CD4-positive, alpha-beta T cell treated with Interleukin-4 for 1 hour (primary cell): ENCODE data around the gene CHD9.
"Not testable (repeated sequence)": the region's sequence is repeated elsewhere in the genome, so short reads cannot be mapped to it uniquely, and the experiment has no call there.

ENCODE experiments used
- DNase-seq, 2 donors: peaks; one replicate each; pipeline ENCODE4 v3.0.0-alpha.2; 2020 to 2022

Gene CHD9

DNA sequence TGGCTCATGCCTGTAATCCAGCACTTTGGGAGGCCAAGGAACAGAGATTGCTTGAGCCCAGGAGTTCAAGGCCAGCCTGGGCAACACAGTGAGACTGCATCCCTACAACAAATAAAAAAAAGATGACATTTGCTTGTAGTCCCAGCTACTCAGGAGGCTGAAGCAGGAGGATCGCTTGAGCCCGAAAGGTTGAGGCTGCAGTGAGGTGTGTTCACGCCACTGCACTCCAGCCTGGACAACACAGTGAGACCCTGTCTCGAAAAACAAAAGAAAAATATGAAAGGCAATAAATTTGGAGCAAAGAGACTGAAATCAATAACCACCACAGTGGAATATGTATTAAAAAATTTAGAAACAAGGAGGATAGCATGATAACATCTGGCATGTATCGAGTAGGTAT is 235.7 kb downstream of the CHD9 start:
- DNase-seq: no peak

DNA sequence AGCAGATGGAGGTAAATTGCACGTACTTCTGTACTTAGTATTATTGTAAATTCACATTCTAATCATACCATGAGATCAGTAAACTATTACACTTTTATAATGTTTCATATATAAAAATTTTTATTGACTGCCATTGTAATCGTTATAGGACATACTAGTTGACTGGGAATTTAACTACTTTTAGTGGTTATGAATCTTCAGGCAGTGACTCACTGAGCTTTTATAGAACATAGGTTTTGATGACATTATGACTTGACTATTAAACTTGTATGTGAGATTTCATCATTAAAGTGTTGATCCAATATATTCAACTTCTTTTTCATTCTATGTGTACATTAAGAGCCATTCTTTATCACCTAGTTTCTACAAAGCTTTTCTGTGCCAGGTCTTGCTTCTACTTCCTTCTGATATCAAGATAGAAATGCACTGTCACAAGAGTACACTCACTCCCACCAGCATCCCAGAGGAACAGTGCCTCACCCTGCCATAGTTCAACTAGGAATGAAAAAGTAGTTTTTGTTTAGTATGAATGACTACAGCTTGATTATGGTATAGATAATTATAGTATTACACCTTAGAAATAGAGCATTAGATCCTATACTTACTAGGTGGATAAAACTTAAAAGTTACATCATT is 237.1 kb downstream of the CHD9 start:
- no peak for DNase-seq

DNA sequence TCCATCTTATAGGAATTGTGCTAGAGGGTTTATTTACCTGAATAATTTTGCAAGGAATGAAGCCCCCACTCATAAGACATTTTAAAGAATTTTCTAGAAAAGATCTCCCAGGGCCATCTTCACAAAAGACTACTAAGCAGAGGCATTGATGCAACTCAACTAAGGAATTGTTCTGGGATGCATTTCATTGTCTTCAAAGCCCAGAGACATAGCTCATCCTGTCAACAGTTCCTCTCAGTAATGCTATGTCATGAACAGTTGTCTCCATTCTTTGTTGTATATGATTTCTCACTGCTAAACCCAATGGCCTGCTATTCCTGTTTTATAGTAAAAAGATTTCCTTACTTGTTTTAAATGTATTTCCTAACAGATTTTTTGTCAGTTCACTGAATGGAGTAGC is 242.7 kb downstream of the CHD9 start:
- DNase-seq: no peak

DNA sequence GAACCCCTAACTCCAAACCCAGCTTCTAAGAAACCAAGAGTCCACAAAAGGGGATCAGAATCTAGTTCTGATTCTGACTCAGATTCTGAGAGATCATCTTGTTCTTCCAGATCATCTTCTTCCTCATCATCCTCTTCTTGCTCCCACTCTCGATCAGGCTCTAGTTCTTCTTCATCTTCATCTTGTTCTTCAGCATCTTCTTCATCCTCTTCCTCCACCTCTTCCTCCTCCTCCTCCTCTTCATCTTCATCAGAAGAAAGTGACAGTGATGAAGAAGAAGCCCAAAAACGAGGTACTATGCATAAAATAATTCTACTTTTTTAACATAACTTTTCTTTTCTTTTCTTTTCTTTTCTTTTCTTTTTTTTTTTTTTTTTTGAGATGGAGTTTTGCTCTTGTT is 249.5 kb downstream of the CHD9 start:
- no peak for DNase-seq

DNA sequence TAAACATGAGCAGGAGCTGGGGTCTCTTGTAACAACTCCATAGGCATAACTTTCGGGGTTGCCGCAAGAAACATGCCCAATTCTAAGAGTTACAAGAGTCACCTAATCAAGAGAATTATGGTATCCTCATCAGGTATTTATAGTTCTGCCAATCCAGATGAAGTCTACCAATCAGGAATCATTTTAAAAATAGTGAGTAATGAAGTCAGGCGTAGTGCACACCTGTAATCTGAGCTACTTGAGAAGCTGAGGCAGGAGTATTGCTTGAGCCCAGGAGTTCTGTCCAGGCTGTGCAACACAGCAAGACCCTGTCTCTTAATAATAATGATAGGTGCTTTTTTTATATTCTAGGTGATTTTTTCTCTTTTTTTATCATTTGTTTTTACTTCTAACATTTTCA is 251.0 kb downstream of the CHD9 start:
- DNase-seq: no peak

DNA sequence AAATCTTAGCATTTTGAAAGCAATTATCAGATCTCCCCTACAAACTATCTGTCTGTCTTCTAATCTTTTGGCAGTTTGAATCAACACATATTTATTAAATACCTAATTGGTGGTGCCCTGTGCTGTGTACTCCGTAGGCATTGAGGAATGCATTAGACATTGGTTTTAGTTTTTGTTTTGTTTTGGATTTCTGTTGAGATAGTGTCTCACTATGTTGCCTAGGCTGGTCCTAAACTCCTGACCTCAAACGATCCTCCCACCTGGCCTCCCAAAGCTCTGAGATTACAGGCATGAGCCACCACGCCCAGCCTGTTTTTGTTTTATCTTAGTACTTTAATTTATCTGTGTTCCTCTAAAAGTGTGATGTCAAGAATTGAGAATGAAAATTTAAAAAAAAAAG is 254.7 kb downstream of the CHD9 start:
- no peak for DNase-seq

DNA sequence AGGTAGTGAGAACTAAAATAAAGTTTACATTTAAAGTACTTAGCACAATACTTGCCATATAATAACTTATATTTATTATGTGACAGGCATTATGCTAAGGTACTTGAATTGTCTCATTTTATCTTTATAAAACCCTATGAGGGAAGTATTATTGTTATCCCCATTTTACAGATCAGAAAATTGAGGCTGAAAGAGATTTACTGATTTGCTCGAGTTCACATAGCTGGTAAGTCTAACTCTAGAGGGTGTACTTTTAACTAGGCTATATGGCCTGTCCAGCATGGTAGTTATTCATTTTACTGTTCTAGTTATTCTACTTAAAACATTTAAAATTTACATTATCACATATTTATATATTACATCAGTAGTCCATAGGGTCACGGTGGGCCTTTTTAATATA is 266.2 kb downstream of the CHD9 start:
- no peak for DNase-seq

DNA sequence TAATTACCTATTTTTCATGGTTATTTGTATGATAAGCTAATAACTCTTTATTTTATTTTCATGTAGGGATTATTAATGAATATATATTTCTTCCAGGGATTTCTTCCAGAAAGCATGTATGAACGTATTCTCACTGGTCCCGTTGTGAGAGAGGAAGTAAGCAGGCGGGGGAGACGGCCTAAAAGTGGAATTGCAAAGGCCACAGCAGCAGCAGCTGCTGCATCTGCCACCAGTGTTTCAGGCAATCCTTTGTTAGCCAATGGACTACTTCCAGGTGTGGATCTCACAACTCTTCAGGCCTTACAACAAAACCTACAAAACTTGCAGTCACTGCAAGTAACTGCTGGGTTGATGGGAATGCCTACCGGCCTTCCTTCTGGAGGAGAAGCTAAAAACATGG is 269.1 kb downstream of the CHD9 start:
- DNase-seq: no peak

DNA sequence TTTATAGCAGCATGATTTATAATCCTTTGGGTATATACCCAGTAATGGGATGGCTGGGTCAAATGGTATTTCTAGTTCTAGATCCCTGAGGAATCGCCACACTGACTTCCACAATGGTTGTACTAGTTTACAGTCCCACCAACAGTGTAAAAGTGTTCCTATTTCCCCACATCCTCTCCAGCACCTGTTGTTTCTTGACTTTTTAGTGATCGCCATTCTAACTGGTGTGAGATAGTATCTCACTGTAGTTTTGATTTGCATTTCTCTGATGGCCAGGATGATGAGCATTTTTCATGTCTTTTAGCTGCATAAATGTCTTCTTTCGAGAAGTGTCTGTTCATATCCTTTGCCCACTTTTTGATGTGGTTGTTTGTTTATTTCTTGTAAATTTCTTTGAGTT is 276.2 kb downstream of the CHD9 start:
- DNase-seq: not testable (repeated sequence)

DNA sequence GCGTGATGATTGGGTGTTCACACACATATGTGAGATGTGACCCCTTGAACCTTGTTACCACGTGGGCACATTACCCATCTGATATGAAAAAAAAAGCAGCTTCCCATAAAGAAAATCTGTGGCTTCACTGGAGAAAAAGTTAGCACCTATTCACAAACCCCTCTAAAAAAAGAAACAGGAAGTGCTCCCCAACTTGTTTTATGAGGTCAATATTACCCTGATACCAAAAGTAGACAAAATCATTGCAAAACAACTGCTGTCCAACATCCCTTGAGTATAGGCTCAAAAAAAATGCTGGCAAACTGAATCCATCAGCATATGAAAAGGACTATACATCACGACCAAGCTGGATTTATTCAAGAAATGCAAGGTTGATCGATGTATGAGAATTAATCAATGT is 279.8 kb downstream of the CHD9 start:
- DNase-seq: no peak

DNA sequence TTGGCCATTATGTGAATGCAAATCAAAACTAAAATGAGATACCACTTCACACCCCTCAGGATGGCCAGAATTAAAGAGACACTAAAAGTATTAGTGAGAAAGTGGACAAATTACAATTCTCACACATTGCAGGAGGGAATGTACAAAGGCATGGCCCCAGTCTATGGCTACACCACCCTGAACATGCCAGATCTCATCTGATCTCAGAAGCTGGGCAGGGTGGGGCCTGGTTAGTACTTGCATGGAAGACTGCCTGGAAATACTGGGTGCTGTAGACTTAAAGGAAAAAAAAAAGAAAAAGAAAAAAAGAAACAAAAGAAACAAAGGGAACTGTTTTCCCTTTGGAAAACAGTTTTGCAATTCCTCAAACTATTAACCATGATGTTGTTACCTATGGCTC is 282.5 kb downstream of the CHD9 start:
- no peak for DNase-seq

DNA sequence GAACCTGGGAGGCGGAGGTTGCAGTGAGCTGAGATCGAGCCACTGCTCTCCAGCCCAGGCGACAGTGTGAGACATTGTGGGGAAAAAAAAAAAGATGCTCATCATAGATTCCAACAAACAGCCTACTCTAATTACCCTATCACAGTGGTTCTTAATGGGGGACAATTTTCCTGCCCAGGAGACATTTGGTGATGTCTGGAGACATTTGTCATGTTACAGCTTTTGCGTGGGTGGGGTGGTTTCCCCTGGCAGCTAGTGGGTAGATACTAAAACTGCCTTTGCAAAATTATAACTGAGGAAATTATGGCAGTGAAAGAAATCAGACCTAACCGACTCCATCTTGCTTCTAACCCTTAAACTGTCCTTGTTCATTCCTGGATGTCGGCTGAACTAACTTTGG is 287.0 kb downstream of the CHD9 start:
- no peak for DNase-seq

DNA sequence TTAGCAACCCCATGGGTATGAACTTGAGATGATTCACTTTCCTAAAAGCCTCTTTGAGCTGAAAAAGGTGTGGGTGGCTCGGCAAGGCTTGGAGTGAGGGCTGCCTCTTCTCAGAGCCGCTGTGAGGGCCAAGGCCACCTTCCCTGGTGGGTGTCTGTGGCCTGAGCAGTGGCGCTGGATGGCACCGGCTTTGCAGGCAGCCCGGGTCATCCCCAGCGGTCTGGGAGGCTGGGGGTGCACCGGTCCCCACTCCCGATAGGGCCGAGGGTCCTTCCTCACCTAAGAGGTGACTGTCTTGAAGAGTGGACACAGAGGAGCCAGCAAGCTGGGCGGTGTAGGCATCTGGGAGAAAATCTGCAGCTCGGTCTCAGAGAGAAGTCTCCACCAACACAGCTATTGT is 300.3 kb downstream of the CHD9 start:
- no peak for DNase-seq

DNA sequence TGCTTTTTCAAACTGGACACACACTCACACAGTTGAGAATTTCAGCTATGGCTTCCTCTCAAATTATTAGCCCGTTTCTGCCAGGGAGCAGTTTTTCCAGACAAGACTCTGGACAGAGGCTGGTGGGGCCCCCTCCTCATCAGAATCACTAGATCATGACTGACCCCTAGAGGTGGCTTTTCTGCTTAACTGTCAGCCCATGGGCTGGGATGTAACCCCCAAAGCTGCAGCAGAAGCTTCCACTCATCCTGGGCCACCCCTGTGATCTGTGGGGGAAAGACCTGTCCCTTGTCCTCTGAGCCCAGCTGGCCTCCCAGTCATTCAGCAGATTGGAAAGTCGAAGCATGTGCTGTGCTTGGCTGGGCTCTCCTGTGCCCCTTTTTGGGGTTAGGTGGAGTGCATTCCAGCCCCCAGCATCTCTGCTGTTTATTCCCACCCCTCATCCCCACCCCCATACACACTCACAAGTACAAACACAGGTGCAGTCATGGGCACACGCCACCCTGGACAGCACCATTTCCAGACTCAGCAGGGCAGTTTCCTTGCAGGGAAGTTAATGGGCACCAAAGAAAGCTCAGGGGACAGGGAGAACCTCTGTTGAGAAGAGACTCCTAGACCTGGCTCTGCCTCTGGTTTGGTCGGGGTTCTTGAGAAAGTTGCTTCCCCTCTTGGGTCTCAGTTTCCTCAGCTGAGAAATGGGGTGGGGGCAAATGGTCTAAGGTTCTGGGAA is 301.9 kb downstream of the CHD9 start:
- no peak for DNase-seq

DNA sequence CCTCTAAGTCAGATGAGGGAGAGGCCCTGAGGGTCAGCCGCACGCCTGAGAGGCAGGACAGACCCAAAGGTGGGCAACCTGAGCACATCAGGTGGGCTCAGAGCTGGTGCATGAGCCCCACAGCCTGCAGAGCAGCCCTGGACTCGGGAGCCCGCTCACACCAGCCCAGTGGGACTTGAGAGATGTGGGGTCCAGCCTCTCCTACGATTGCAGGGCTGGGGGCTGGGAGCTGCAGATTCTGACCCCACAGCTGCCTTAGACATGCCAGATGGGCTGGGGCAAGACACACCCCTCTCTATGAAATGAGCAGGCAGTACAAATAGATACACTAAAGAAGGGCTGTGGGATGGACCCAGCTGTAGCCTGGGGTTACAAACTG is 302.4 kb downstream of the CHD9 start:
- no peak for DNase-seq

DNA sequence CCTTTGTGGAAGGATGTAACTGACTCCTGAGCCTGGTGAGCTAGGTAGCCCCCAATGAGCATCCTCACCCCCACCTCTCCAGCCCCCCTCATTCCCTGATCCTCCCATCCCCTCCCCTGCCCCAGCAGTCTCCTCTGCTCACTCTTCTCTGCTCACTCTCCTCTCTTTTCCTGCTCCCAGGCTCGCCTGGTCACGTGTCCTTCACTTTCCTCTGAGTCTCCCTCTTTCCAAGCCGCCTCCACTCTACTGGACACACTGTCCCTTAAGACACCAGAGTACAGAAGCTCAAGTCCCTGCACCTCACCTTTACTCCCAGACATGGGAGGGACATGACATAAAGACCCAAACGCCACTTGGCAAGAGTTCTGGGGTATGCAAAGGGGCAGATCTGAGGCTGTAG is 303.2 kb downstream of the CHD9 start:
- DNase-seq: no peak

DNA sequence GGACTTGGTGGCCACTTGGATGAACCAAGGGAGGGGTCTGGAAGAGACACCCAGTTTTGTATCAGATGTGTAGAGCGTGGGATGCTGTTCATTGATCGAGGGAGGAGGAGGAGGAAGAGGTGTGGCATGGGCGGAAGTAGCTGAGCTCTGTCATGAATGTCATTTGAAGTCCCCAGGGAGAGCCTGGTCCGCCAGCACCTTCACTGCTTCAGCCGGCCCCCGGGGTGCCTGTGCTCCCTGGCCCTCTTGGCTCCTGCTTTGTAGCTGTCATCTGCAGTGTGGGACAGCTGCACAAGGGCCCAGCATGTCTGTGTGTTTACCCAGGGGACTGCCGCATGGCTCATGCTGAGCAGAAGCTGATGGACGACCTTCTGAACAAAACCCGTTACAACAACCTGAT is 304.1 kb downstream of the CHD9 start:
- no peak for DNase-seq

DNA sequence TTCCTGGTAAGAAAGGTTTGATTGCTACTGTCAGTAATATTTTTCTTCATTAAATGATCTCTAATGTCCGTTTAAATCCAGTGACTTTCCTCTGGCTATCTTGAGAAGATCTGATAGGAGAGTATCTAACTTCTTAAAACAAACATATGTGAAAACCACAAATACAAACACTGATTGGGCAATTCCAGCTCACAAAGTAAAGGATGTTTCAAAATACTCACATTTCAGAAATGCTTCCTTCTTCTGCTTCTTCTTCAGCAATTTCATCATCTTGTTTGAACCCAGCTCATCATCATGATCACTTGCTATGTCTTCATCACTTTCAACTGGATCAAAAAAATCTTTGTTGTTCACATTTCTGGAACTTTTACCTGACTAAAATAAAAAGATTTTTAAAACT is 315.1 kb downstream of the CHD9 start:
- no peak for DNase-seq

DNA sequence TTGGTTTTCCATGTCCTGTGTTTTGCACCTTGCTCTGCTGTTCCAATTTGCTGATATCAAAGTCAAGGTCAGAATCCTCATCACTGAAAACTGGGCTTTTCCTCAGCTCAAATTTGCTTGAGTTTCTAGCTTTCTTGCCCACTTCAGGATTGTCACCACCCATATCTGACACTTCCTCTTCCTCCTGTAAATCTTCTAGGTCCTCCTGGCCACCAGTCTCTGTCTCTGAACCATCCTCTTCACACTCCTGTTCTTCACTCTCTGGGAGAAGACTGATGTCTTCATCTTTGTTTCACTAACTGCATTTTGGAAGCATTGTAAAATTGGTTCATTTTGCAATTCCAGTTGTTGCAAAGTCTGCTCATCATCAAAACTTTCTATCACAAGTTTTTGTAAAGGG is 316.0 kb downstream of the CHD9 start:
- no peak for DNase-seq

DNA sequence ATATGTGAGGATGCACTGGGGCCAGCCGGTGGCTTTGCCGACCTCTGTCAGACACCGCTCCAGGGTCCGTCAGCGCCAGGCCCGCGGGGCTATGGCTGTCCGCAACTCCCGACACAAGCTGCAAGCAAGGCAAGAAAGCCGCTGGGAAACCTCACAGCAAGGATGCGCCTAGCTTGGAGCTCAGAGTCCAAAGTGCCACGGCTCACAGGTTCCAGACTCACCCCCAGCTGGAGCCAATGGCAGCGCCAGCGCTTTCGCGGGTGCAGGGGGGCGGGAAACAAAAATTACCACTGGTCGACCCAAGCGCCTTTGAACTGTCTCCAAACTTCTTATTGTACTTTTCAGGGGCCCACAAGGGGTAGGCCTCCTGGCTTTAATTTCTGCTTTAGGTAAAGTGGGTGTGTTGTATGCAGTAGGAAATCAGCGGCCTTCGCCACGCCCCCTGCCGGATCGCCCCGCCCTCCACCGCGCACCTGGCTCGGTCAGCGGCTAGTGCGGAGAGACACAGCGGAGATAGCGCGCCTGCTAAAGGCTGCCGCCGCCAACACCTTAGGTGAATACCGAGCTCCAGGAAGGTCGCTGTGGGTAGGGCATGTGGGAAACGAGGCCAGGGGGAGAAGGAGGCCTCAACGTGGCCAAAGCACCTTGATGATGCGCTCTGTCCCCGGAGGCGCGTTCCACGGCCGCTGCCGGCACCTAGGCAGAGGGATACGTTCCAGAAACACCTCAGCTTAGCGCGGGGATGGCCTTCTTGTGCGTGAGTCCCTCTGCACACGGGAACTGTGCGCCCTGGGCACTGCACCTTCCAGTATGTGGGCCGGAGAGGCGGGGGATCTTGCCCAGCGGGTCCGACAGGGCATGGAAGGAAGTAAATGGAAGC is 318.4 kb downstream of the CHD9 start:
- peak; percentile 82 to 88 for DNase-seq

DNA sequence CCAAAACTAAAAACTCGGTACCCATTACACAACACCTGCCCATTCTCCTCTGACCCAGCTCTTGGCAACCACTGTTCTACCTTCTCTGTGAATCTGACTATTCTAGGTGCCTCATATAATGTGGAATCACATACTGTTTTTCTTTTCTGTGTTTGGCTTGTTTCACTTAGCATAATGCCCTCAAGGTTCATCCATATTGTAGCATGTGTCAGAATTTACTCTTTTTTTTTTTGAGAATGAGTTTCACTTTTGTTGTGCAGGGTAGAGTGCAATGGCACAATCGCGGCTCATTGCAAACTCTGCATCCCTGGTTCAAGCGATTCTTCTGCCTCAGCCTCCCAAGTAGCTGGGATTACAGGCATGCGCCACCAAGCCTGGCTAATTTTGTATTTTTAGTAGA is 320.0 kb downstream of the CHD9 start:
- DNase-seq: no peak

DNA sequence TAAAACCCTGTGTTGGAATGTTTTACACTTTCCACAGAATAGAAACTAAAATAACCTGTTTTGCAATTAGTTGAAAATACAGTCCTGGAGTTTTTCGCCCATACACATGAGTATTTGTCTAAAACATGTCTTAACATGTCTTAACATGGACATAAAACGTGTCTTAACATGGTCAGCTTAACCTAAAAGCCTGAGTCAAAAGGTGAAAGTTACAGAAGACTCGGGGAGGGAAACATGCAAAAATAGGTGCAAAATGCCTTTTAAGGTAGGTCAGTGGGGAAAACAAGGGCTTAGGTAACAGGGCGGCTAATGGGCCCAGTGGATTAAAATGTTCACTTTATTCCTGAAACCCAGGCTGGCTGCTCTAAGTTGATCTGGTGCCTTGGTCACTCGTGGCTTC is 323.3 kb downstream of the CHD9 start:
- DNase-seq: no peak
